HG03280 (cell line): Measurements from ENCODE around the gene RAPGEF4.
A peak's percentile ranks its signal among the peaks of the same experiment; 100 is the strongest.

Experiments
- ATAC-seq: cut with Tn5 transposase; IDR thresholded peaks from one replicate; pipeline ENCODE4 v1.9.1; 2021; ENCODE audit warnings: mild to moderate bottlenecking, moderate library complexity; ENCODE audit not compliant: unreplicated experiment

RAPGEF4 gene

DNA sequence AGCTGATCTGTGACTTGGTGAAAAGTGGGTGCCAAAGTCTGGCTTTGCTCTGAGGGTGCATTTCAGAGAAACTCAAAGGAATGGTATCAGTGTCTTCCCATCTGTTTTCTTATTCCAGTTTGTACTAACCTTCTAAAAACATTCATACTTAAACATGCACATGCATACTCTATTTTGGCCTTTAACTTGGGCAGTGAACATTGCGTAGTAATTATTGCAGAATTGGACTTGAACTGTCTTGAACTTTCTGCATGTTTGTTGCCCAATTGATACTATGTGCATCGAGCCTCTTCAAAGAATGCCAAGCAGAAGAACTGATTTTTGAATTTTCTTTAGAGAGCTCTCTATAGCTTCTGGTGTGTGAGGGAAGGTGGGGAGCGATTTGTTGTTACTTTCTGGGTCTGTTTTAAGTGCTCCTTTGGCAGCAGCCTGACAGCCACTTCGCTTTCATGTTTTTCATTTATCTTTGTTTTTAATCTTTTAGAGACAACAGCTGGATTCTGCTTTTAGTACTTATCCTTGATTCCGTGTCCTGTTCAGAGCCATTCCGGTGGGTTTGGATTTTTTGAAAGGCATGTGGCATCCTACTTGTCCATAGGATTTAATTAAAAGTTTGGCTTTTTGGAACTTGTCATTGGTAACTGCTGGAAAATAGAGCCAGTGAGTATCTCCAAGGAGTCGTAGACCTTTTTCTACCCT, 159.2 kb downstream of the RAPGEF4 start:
- ATAC-seq, result no peak

DNA sequence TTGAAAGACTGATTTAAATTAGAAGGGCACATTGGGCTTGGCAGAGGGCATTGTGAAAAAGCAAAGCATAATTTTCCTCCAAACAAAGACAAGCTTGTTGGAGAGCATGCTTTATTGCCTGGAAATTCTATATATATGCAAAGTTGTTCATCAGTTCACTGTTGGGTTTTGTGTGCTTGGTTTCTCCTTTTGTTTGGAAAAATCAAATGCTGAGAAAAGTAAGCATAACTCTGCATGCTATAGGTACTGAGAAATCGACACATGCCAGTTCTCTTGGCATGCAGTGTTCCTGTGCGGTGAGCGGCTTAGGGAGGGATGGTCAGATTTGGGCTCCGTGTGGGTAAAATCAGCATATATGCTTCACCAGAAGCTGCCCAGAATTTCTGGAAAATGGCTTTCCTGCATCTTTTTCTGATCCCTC, 161.0 kb downstream of the RAPGEF4 start:
- ATAC-seq, result no peak

DNA sequence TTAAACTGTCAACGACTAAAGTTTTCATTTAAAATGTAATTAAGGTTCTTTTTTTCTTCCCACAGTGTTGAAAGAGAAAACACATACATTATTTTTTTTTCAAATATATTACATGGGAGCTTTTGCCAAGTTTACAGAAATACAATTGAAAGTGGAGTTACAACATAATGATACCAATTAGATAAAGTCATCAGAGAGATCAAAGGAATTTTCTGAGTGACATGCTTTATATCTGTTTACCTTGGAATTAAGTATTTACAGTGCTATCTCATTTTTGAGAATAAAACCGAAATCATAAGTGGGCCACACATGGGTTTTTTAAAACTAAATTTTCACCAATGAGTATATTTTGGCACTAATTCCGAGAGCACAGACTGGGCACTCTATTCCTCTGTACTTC, 165.2 kb downstream of the RAPGEF4 start:
- ATAC-seq, result no peak

DNA sequence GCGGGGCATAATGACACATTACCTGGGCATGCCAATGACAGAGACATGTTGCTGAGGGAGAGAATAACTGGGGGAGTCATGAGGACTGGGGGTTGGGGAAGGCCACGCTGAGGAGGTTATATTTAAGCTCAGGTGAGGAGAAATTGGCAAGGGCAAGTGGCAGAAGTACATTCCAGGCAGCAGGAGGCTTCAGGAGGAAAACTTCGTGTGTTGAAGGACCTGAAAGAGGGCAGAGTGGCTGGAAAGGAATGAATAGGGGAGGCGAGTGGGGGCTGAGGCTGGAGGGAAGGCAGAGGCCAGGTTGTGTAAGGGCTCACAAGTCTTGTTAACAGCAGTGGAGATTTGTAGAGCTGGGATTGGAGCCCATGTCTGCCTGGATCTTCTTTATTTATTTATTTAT, 166.3 kb downstream of the RAPGEF4 start:
- ATAC-seq, result no peak

DNA sequence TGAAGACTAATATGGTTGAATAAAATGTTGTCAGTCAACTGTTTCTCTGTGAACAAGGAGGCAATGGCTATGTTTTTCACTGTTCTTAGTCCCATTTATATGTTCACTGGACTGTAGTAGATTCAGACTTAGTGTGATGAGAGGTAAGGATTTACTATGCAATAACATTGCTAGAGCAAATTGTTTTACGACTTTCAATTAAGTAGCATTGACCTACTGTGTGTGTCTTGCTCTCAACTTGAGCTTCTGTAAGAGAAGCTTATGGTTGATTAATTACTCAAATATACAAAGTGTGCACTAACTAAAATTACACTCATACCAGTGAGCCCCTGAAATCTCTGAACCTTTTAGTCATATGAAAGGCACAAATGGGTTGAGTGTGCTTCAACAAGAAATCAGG, 168.6 kb downstream of the RAPGEF4 start:
- no peak for ATAC-seq

DNA sequence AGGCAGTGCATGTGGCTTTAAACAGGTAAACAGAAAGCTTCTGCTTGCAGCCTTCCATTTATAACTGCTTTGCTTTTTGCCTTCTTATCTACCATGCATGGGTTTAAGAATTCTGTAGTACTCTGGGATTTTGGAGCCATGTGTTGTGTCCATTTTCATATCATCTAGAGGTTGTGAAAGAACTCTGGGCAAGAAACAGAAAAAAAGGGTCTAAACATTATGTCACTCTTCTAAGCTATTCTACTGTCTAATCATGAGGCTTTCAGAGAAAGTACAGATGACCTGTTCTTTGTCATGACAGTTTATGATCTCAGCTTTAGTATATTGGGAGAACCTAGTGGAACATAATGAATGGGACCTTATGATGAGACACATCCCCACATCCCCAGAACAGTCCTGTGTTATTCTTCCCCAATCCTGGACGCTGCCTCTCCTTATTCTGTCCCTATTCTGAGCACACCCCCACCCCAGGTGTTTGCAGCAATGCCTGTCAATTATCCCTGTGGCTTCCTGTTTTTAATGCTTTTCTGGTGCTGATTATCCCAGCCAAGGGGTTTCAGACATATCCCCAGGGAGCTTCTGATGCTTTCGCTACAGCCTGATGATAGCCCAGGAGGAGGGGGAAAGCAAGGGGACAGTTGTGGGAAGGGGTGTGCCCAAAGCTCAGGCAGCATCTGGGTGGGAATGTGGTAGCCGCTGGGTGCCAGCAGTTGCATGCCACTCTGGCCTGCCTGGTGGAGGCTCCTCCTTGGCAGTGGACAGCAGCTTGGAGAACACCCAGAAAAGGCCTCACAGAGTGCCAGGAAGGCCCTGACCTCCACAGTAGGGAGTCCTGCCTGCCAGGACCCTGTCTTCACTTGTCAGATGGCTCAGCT, 170.5 kb downstream of the RAPGEF4 start:
- no peak for ATAC-seq

DNA sequence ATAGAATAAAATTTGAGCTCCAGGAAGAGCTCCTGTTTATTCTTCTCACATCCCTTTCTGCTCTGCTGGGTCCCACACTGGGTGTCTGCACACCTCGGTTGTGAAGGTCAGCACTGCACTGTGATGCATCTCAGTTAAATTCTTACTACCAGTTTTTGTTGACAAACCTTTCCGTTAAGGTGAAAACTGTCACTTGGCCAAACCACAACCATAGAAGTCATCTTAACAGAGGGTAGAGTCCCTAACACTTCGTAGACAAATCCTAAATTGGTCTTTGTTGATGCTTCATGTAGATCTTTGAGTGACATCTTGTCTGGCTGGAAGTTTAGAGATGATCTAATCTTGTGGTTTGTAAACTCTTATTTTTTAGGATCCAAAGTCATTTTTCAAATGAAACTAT, 172.6 kb downstream of the RAPGEF4 start:
- ATAC-seq, result no peak

DNA sequence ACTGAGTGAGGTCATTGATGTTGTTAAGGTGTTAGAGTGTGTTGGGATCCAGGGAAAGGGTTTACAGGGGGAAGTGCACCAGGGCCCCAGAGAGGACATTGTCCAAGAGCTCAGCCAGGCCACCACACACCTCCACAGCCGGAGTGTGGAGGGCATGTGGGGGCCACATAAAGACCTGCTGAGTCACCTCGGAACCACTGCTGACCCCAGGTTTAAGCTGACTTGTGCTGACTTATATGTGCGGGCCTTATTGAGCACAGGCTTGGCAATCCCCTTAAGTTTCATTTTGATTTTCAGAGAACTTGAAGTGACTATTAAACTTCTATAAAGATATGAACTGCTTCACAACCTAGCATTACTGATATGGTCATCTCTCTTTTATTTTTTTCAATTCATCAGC, 173.8 kb downstream of the RAPGEF4 start:
- ATAC-seq, result no peak

DNA sequence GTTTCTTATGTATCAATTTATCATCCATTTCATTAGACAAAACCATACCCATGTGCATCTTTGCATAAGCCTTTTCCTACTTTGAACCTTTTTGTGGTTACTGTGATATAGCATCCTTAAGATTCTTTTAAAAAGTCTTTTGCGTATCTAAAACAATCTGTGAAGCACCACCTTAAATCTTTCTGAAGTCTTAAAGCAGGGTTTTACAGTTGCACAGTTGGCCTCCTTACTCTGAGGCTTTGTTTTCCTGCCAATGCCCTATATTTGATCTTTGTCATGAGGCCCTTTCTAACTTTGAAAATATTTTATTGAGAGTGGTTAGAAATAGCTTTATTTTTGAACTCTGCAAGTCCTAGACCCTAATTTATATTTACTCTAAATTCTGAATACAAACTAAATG, 176.6 kb downstream of the RAPGEF4 start:
- ATAC-seq, result no peak

DNA sequence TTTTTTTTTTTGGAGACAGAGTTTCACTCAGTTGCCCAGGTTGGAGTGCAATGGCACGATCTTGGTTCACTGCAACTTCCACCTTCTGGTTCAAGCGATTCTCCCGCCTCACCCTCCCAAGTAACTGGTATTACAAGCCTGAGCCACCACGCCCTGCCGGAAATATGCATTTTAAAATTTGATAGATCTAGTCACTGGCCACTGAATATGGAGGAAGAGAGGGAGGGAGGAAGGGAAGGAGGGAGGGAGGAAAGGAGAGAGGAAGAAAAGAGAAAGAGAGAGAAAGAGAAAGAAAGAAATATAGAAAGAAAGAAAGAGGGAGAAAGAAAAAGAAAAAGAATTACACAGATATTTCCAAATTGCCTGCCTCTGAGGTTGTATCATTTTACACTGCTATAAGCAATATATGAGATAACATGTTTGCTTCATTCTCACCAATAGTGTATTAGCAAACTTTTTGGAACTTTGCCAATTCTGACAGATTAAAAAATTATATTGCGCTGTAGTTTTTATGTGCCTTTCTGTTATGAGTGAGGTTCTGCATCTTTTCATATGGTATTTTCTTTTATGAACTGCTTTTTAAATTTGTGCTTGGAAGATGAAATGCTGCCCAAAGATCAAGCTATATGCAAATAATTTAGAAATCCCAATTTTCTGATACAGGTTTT, 178.8 kb downstream of the RAPGEF4 start:
- no peak for ATAC-seq

DNA sequence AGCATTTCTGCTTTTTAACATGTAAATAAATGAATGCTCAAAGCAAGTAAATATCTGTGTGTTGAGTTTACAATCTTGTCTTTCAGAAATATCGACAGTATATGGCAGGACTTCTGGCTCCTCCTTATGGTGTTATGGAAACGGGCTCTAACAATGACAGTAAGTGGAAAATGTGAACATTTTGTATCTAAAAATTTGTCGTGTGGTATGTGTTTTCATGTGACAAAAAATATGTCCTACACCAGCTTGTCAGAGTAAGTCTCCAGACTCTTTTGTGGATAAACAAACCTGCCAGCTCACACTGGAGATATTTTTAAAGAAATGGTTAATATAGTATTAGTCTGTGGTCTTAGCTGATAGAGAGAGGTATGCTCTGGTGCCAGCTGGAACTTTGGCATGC, 182.1 kb downstream of the RAPGEF4 start:
- no peak for ATAC-seq

DNA sequence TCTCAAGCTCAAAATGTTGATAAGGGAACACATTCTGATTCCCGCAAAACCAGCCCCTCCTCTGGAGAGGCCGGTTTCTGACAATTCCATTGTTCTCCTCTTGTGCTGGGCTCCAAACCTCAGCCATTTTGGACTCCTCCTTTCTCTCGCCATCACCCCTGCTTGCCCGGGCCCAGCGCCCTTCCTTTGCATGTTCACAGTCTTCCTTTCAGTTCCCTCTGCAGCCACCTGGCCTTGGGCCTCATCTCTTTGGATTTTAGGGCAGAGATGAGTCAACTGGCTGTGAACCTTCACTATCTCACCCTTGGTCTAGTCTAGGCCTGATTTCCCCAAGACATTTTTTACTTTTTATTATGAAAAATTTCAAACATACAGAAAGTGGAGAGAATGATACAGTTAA, 184.1 kb downstream of the RAPGEF4 start:
- peak; percentile 88 for ATAC-seq

DNA sequence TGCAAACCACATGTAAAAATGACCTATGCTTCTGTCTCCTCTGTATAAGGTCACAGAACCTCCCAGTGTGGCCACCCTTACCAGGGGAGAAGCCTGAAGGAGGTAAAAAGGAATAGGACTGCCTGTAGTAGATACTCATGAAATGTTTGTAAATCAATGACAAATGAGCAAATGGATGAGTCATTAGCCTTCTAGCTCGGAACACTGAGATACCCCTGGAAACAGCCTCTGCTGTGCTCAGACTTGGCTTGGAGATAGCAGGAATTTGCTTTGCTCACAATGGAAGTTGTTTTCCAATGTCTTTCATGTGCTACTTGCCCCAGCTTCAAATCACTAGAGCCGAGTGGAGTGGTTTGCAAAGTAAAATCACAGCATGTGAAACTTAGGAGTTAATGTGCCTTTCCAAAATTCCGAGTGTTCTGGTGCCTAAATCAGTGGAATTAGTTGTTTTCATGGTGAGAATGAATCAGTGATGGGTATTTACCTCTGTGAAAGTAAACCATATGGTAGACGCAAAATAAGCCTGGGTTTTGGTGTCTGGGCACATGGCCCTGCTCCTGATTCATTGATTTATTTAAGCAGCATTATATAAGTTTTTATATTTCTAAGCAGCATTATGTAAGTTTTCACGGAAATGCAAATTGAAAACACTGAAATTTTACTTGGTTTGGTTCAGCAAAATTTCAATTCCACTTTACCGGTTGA, 186.0 kb downstream of the RAPGEF4 start:
- no peak for ATAC-seq

DNA sequence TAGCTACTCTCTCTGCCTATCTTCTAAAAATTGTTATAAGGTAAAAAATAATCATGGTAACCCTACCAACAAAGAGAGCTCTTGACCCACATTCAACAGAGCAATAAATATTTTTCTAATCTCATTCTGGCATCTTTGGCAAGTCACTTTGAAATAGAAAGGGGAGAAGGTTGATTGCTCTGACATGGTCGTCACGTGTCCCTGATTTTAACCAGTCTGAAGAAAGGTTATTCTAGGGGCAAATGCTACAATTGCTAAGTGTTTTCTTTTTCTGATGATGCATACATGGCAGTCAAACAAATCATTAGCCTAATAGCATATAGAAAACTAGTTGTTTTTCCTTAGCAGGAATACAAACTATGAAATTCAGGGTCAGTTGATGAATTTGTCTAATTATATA, 186.7 kb downstream of the RAPGEF4 start:
- no peak for ATAC-seq

DNA sequence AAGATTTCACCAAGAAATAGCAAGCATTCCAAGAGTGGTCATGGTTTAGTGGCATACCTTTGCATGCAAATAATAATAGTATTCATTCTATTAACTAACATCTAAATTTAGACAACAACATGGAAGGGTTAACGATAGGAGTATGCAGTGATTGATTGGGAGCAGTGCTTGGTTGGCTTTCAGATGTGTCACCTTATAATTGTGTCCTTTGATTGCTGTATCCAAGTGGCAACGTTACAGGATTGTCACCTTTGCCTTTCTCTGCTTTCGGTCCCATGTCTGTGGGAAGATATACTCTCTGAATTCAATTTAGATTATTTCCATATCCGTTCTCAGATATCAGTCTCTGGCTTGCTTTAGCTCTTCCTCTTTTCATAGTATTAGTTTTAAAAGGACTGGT, 187.2 kb downstream of the RAPGEF4 start:
- no peak for ATAC-seq

DNA sequence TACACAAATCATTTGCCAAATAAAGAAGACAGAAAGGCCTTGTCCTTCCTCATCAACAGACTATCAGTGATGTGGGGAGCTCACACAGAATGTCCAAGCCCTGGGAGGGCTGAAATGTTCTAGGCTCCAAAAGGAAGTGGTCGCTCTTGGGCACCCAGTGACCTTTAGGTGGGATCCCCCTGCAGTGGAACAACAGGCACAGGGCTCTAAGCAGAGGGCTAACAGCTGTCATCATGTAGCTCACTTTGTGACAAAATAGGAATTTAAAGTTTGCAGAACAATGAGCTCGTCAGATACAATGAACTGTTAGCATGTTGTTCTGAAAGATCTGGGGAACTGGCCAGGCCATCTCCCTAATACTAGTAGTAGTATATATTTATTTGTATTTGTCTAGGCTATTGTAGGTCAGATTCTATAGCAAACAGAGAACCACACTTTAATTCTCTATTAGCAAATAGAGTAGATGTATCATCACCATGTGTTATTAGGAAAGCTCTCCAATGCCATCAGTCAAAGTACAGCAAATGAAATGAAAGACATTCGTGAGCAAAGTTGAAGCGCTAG, 188.5 kb downstream of the RAPGEF4 start:
- ATAC-seq, result no peak

DNA sequence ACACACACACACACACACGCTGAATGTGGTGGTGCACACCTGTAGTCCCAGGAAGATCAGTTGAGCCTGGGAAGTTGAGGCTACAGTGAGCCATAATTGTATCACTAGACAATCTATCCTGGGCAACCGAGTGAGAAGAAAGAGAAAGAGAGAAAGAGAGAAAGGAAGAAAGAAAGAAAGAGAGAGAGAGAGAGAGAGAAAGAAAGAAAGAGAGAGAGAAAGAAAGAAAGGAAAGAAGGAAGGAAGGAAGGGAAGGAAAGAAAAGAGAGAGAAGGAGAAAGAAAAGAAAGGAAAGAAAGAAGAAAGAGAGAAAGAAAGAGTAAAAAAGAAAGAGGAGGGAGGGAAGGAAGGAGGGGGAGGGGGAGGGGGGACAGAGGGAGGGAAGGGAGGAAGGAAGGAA, 190.0 kb downstream of the RAPGEF4 start:
- ATAC-seq, result no peak

DNA sequence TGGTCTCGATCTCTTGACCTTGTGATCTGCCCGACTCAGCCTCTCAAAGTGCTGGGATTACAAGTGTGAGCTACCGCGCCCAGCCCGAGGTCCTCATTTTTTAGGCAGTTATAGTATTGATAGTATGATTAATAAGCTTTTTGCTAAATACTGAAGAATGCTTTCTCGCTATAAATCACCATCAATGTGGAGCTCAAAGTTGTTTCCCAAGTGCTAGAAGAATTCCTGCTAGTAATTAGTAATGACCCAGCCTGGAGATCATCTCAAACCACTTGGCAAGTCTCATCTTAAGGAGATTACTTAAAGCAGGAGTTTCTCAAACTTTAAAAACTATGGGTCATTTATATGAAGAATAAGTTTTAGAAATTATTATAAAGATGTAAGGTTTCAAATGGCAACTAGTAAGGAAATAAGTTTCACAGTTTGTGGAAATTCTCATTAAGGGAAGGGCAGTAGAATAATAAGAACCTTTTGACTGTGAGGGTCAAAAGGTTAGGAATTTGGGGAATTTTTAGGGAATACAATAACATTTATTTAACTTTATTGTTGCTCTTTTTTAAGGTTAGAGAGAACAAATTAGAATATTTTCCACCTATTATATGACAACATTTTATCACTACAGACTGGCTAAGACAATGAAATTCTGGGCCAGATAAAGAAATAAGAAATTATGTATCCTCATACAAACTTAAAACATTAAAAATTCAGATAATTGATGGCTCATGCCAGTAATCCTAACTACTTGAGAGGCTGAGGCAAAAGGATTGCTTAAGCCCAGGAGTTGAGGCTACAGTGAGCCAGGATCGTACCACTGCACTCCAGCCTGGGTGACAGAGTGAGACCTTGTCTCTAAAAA, 191.4 kb downstream of the RAPGEF4 start:
- no peak for ATAC-seq

DNA sequence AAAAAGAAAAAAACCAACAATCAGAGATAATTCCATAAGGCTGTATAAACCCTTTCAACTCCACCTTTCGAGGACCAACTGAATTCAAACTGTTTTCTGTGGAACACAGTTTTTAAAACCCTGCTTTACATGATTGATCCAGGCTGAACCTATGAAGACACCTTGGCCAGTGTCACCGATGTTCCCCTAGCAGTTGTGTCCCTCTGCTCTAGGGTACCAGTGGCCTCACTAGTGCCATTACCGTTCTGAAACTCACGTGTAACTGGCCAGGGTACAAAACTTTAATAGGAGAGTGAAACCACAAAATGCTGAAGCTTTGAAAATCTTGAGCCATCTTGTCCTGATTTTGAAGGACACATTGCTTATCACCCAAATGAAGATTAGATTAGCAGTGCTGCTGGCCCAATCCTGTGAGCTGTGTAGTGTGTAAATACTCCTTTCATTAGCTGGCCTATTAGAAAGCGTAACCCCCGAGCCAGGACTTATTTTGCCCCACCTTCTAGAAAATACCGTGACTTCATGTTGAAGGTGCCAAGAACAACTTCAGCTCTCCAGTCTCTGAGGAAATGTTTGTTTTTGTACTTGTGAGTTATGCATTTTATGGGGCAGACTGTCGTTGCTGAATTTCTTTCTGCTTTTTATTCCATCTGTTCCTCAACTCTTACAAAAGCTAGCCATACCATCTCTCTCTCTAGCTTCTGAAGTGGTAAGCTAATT, 192.2 kb downstream of the RAPGEF4 start:
- ATAC-seq, result no peak
